ENCODE results near the gene MOGAT2.

- TF ChIP-seq CTCF (IDR thresholded peaks at IDR 0.05) (no peak), POLR2AphosphoS5 (IDR thresholded peaks at IDR 0.05) (no peak), POLR2A (IDR thresholded peaks at IDR 0.05) (no peak)
Measured at GRCh38 chr11:75715688-75716087, 1.9 kb upstream of the MOGAT2 start.

All from suprapubic skin (tissue), 4 donors.